ENCODE measurements around the gene TIMP2.
"Not testable (repeated sequence)": the region's sequence is repeated elsewhere in the genome, so short reads cannot be mapped to it uniquely, and the experiment has no call there.

The TIMP2 gene

GRCh38 chr17:78904371-78904770, 20.8 kb downstream of the TIMP2 start:
- no peak for DNase-seq (ENCODE audit: low spot score)

GRCh38 chr17:78903101-78903779, 21.9 kb downstream of the TIMP2 start, which contains the start of gene CEP295NL:
TSS of gene CEP295NL (minus strand) at chr17:78903201. CDS start at chr17:78901828, 1,373 bp downstream.
- DNase-seq (ENCODE audit: low spot score) = no peak

GRCh38 chr17:78902231-78902630, 23.0 kb downstream of the TIMP2 start:
- not testable (repeated sequence) for DNase-seq (ENCODE audit: low spot score)

- DNase-seq (ENCODE audit: low spot score) = no peak
Observed at GRCh38 chr17:78901806-78902205, 23.4 kb downstream of the TIMP2 start.

GRCh38 chr17:78900816-78901215, 24.4 kb downstream of the TIMP2 start:
- no peak for DNase-seq (ENCODE audit: low spot score)

- DNase-seq (ENCODE audit: low spot score) = peak; percentile 78
Observed at GRCh38 chr17:78899361-78900260, 25.6 kb downstream of the TIMP2 start.

- DNase-seq (ENCODE audit: low spot score) = no peak
Observed at GRCh38 chr17:78898947-78899346, 26.2 kb downstream of the TIMP2 start.

- no peak for DNase-seq (ENCODE audit: low spot score)
Observed at GRCh38 chr17:78898075-78898836, 26.9 kb downstream of the TIMP2 start.

- DNase-seq (ENCODE audit: low spot score) = no peak
Observed at GRCh38 chr17:78897664-78898047, 27.5 kb downstream of the TIMP2 start.

- no peak for DNase-seq (ENCODE audit: low spot score)
Observed at GRCh38 chr17:78896834-78897663, 28.1 kb downstream of the TIMP2 start.

- DNase-seq (ENCODE audit: low spot score) = peak; percentile 92
Observed at GRCh38 chr17:78896091-78896833, 28.9 kb downstream of the TIMP2 start.

- no peak for DNase-seq (ENCODE audit: low spot score)
Observed at GRCh38 chr17:78895322-78895721, 29.9 kb downstream of the TIMP2 start.

GRCh38 chr17:78893684-78894083, 31.5 kb downstream of the TIMP2 start:
- DNase-seq (ENCODE audit: low spot score) = peak; percentile 79

- no peak for DNase-seq (ENCODE audit: low spot score)
Observed at GRCh38 chr17:78892936-78893379, 32.2 kb downstream of the TIMP2 start.

- DNase-seq (ENCODE audit: low spot score) = peak; percentile 86
Observed at GRCh38 chr17:78892520-78892919, 32.7 kb downstream of the TIMP2 start.

GRCh38 chr17:78892062-78892456, 33.1 kb downstream of the TIMP2 start:
- no peak for DNase-seq (ENCODE audit: low spot score)

GRCh38 chr17:78891406-78892061, 33.7 kb downstream of the TIMP2 start:
- no peak for DNase-seq (ENCODE audit: low spot score)

- peak; percentile 84 for DNase-seq (ENCODE audit: low spot score)
Observed at GRCh38 chr17:78890498-78890897, 34.7 kb downstream of the TIMP2 start.

GRCh38 chr17:78890096-78890495, 35.1 kb downstream of the TIMP2 start:
- not testable (repeated sequence) for DNase-seq (ENCODE audit: low spot score)

- no peak for DNase-seq (ENCODE audit: low spot score)
Observed at GRCh38 chr17:78889531-78889930, 35.7 kb downstream of the TIMP2 start.
